HFF-Myc (cell line): ENCODE data around the gene MED27.
A peak's percentile ranks its signal among the peaks of the same experiment; 100 is the strongest.
"Not testable (repeated sequence)": the region's sequence is repeated elsewhere in the genome, so short reads cannot be mapped to it uniquely, and the experiment has no call there.

Source experiments
- DNase-seq: peaks from one replicate; pipeline ENCODE4 v3.0.0-alpha.2; 2011; ENCODE audit warnings: low read depth; ENCODE audit errors: extremely low read depth
- H3K4me3 ChIP-seq: replicated peaks from 2 replicates; pipeline ENCODE4 v1.5.1; 2011; ENCODE audit warnings: low read depth, mild to moderate bottlenecking, control low read depth, low read length
- TF ChIP-seq, protein P1 (sequence below): IDR thresholded peaks from 2 replicates; pipeline ENCODE4 v1.5.1; 2012; ENCODE audit warnings: mild to moderate bottlenecking, low read depth, low read length, control low read depth; ENCODE audit errors: missing control alignments

Gene MED27

DNA sequence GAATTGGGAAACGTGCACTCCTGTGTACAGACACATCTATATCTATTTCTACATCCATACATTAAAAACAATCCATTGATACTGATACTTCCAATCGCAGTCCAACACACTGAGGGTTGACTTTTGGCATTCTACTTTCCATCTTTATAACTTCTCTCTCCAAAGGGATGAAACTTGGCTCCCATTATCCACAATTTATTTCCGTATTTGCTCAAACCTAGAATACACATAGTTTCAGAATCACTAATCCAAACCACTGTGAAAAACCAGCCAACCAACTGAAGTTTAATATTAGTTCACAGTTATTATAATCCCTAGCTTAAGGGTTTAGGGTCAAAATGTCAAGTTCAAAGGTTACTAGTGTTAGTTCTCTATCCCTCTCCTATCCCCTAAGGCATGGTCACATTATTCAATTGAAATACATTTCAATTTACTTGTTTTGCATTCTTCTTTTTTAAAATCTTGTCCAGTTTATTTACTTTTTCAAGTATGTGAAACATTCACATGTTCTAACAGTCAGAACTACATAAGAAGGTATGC is 156.5 kb downstream of the MED27 start:
- no peak for DNase-seq
- no peak overlapping the region for H3K4me3 ChIP-seq
- TF ChIP-seq, protein P1, sequence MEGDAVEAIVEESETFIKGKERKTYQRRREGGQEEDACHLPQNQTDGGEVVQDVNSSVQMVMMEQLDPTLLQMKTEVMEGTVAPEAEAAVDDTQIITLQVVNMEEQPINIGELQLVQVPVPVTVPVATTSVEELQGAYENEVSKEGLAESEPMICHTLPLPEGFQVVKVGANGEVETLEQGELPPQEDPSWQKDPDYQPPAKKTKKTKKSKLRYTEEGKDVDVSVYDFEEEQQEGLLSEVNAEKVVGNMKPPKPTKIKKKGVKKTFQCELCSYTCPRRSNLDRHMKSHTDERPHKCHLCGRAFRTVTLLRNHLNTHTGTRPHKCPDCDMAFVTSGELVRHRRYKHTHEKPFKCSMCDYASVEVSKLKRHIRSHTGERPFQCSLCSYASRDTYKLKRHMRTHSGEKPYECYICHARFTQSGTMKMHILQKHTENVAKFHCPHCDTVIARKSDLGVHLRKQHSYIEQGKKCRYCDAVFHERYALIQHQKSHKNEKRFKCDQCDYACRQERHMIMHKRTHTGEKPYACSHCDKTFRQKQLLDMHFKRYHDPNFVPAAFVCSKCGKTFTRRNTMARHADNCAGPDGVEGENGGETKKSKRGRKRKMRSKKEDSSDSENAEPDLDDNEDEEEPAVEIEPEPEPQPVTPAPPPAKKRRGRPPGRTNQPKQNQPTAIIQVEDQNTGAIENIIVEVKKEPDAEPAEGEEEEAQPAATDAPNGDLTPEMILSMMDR = no peak

DNA sequence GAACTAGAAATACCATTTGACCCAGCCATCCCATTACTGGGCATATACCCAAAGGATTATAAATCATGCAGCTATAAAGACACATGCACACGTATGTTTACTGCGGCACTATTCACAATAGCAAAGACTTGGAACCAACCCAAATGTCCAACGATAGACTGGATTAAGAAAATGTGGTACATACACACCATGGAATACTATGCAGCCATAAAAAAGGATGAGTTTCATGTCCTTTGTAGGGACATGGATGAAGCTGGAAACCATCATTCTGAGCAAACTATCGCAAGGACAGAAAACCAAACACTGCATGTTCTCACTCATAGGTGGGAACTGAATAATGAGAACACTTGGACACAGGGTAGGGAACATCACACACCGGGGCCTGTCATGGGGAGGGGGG is 158.0 kb downstream of the MED27 start:
- H3K4me3 ChIP-seq, DNase-seq: not testable (repeated sequence)

DNA sequence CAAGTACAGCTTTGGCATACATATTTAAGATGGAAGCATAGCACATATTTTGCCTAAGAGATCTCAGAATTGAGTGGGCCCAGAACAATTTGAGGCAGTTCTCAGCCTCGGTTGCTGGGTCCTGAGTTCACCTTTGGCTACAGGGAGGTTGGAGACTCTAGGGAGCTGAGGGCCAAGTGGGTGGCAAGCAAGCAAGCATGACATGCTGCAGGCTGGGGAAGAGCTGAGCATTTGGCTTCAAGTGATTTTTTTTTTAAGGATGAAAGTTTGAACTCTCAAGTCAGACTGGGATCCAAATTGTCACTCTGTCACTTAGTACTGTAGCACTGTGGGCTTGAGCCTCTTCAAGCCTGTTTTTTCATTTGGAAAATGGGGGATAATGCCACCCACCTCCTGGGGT is 160.5 kb downstream of the MED27 start:
- TF ChIP-seq, protein P1 = no peak
- DNase-seq = no peak

DNA sequence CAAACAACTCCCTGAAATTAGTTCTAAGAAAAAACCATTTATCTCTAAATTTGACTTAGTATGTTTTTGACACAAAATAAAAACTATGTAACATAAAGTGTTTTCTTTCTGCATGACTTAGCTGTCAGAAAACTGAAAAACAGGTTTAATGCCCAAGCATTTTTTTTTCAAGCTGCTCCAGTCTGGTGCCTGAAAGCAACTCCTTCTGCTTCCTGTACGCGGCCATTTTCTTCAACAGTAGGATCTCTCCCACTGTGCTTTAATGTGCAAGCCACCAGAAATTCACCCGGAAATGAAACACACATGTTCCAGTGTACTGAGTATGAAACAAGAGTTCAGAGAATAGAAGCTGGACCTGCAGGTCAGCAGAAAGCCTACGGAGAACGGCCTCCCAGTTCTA is 161.2 kb downstream of the MED27 start:
- DNase-seq = peak; percentile 22
- H3K4me3 ChIP-seq = no peak overlapping the region
- TF ChIP-seq, protein P1 = no peak

More for the DNA sequence above, 160.5 kb downstream of the MED27 start:
- no peak overlapping the region for H3K4me3 ChIP-seq

DNA sequence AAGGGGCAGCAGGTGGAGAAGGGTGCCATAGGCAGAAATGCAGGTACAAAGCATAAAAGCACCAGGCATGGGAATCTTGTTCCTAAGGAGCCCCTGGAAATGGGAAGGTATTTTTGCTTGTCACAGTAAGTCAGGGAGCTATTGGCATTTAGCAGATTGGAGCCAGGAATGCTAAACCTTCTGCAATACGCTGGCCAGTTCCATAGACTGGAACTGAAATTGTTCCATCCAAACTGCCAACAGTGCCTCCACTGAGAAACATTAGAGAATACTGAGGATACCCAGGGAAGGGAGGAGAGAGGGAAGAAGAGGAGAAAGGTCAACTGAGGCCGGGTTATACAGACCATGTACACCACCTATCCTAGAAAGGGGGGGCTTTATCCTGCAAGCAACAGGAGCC is 162.7 kb downstream of the MED27 start:
- TF ChIP-seq, protein P1 = no peak

DNA sequence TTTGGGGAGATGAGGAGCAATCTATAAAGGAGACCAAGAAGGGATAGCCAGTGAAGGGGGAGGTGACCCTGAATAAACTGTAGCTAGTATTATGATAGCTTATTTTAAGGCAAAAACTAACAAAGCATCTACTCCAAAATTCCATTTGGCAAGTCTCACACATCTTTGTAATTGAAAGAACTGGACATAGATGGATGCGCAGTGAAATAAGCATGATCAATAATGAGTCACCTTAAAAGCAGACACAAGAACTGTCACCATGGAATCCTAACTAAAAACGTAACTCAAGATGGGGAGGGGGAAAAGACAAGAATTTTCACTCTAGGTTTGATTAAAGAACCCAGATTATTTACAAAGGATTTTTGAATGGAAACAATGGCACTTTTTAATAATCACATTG is 164.5 kb downstream of the MED27 start:
- DNase-seq = peak; percentile 7
- TF ChIP-seq, protein P1 = no peak
- H3K4me3 ChIP-seq = no peak overlapping the region

More for the DNA sequence above, 162.7 kb downstream of the MED27 start:
- no peak overlapping the region for H3K4me3 ChIP-seq
- no peak for DNase-seq

DNA sequence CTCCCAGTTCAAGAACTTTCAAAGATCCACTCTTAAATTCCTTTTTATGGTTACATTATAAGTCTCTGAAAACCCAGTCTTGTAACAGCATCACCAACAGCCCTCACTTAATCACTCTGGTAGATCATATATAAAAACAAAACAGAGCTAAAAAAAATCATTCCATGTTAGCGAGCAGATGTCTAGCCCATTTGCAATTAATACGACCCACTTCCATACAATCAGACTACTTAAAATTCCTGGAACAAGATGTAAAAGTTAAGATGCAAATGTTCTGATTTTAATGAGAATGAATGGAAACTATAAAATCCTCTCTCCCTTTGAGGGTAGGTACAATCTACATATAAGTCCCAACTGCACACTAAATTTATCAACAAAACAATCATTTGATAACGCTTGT is 167.0 kb downstream of the MED27 start:
- no peak overlapping the region for H3K4me3 ChIP-seq
- no peak for DNase-seq
- TF ChIP-seq, protein P1 = no peak
